Activated CD8-positive, alpha-beta memory T cell treated with anti-CD3 and anti-CD28 coated beads, Interleukin-2, amount 50 U/mL, for 24 hours (primary cell): ENCODE data around the gene CIB4.

Experiments used
- DNase-seq: peaks from one replicate; pipeline ENCODE4 v3.0.0-alpha.2; 2020; ENCODE audit errors: extremely low read depth

The CIB4 gene

DNA sequence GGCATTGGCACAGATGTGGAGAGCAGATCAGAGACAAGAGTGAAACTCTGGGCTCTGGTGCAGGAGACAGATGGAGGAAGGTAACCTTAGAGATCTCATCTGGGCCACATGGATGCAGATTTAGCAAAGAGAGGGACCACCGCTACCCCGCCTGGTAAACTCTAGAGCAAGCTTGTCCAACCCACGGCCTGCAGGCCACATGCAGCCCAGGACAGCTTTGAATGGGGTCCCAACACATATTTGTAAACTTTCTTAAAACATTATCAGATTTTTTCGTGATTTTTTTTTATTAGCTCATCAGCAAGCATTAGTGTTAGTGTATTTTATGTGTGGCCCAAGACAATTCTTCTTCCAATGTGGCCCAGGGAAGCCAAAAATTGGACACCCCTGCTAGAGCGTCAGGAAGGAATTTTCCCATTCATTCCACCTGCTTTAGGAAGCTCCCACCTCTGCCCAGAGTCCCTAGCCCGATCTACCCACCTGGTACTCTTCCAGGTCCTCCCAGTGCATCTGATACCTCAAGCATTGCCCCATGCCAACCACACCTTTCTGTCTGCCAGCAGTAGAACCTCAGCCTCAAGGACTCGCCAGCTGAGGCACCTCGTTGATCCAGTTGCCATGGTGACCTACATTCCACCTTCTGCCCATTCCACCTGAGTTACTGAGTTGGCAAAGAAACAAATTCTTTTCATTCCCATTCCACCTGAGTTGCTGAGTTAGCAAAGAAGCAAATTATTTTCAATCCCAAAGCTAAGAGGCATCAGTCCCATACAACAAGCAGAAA lies at the start of gene CIB4:
CIB4 (minus strand) TSS at position 586 of the 784 bp plus-strand sequence; CDS start at position 534, 52 bp downstream.
- no peak for DNase-seq

DNA sequence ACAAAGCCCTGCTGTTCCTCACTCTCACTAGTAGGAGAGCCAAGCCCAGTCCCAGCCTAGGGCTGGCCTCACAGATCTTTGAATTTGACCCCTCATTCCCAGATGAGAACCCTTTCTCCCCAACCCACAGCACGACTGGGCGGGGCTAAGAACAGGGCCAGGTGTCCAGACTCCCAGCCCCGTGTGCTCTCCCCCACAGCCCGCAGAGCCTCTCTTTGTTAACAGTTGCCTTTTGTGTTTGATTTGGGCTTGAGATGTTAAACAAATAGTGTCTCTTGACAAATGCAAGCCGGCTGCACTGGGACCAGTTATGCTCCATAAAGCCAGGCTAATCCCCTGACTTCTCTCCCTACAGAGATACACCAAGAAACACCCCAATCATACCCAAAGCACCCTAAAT lies 46.6 kb upstream of the CIB4 start:
- DNase-seq = no peak

GRCh38 chr2:26687328-26687727 lies 46.2 kb upstream of the CIB4 start:
- no peak for DNase-seq

DNA sequence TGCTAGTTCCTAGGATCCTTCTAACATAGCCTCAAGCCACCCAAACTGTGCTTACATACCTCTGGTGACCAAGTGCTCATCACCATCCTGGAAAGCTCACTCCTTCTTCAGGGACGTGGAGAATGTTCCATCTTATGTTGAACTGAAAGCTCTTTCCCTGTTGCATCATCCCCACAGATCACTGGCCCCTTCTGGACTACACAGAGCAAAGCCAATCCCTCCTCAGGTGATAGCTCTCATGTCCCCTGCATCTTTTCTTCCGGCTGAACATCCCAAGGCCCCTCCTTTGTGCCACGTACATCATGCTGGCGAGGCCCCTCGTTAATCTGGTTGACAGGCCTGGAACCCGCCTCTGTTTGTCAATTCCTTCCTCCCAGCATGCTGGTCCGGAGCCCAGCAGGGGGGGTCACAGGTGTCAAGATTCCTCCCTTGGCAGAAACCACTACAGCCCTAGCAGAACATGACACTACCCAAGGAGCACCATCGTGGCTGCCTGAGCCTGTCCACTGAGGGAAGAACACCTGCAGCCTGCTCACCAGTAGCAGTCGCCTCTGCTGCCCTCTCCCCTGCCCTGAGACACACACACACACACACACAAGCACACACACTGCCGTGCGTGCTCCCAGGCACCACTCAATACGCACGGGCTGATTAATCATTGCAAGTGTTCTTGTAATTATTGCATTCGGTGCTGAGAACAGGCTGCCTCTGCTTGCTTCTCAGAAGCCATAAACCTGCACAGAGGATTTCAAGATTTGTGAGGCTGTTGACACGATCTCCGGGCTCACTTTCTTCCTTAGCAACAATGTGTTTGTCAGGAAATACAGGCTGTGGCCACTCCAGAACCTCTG lies 45.0 kb upstream of the CIB4 start:
- DNase-seq = no peak

GRCh38 chr2:26685341-26685740 lies 44.2 kb upstream of the CIB4 start:
- no peak for DNase-seq

- DNase-seq = no peak
These were observed 42.4 kb upstream of the CIB4 start for GRCh38 chr2:26683583-26683982.

DNA sequence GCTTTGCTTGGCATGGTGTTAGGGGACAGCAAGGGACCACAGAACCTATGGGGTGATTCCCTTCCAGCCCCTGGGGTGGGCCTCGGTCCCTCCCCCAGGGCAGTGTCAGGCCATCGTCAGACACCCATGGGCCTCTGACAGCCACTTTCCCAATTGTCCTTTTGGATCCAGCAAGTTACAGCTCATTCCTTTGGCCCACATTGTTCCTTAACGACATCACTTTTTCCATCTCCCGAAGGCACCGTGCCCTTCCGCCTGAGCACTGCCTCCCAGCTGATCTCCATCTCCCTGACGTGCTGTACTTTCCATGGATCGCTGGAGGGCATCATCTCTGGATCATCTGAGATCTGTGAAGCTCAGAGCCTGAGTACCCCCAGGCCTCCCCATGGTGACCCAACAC lies 41.0 kb upstream of the CIB4 start:
- no peak for DNase-seq

DNA sequence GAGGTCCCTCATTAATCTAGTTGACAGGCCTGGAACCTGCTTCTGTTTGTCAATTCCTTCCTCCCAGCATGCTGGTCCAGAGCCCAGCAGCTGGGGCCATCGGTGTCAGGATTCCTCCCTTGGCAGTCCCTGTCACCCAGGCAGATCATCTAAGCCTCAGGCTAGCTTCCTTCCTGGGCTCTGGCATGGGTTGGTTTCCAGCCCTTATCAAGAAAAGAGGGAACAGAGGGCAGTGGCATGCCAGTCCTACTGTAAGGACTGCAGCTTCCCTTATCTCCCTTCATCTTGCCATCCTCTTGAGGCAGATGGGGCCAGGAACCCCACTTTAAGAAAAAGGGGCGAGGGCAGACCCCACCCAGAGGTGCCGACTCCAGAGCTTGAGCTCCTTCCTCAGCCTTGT lies 40.5 kb upstream of the CIB4 start:
- no peak for DNase-seq

- no peak for DNase-seq
These were observed 38.7 kb upstream of the CIB4 start for GRCh38 chr2:26679867-26680266.

DNA sequence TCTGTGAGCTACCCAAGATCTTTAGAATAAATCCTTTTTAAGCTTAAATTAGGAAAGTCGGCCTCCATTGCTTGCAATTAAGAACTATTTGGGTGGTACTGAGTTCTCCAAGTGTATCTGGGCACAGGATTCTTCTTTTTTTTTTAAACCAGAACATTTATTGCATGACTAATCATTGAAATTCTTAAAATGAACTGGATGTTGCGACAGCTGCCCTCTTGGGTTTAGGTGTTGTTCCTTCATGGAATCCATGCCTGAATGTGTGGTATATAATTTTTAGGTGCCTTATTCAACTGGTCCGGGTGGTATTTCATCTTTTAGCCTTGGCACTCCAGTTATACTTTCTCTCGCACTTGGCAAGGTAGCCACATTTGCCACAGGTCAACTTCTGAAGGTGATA lies 36.9 kb upstream of the CIB4 start:
- DNase-seq = no peak

GRCh38 chr2:26675651-26676255 lies 34.6 kb upstream of the CIB4 start:
- DNase-seq = no peak

DNA sequence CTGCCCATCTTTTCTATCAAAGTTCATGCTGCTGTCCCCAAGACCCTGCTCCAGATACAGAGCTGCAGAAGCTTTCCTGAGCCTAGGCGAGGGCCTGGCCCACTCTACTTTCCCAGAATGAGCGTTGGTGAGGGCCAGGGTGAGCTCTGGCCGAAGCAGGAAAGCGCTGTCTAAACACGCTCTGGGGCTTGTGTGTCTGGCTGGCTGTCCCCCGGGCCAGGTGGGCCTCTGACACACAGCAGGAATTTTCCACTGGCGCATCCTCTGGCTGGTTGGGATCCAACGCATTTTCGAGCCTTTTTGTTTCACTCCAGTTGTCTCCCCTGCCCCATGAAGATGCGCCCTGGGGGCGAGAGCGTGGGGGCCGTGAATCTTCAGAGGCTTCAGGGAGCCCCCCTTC lies 33.6 kb upstream of the CIB4 start:
- DNase-seq = no peak

DNA sequence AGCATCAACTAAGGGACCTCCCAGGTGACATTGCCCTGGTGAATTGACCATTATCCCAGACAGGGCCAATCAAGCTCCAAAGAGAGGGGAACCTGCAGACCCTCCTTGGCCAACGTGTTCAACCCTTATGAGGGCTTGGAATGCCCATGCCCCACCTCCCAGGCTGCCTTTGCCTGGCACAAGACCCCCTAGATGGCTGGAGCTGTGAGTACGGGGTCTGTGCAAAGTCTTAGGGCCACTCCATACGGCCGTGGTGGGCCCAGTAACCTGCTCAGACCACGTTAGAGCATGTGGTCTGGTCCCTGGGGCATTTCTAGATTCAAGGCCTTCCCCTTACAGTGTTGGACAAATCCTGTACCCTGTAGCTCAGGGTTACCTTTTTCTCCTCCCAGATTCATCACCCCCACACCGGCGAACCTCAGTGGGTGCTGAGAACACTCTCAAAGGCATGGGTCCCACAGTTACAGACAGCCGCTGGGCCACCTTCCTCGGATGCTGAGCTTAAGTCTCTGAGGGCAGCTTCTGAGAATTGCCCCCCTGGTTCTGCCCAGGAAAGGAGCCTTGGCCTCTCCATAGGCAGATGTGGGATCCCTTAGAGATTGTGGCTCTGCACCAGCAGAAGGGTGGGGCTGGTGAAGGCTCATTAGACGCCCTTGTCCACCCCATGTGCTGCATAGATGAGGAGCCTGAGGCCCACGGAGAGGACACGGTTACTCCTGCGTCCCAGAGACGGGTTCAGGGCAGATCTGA lies 33.0 kb upstream of the CIB4 start:
- DNase-seq = no peak

- no peak for DNase-seq
These were observed 31.7 kb upstream of the CIB4 start for GRCh38 chr2:26672818-26673393.

DNA sequence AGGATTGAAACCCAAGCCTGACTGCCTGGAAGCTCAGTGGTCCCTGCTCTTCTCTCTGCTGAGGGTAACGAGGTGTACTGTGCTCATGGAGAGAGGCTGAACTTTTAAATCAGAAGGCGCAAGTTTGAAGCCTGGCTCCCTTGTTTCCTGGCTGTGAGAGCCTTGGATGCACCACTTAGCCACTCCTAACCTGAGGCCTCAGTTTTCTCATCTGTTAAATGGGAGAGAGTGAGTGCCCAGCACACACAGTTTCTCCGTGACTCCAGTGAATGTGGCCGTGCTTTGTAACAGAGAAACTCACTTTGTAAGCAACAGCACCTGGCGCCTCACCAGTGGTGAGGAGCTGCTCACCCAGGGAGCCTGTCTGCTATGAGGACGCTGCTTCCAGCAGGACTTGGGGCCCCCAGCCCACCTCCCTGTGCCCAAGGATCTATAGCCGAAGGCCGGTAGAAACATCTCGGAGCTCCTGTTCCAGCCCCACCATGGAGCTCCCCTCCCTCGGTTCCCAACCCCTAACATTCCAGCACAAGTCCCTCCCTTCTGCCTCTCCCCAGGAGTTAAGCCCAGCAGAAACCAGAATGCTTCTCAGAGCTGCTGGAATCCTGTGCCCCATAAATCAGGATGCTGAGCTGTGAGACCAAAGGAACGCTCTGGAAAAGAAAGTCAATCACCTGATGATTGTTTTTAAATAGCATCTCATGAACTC lies 31.1 kb upstream of the CIB4 start:
- DNase-seq = no peak

DNA sequence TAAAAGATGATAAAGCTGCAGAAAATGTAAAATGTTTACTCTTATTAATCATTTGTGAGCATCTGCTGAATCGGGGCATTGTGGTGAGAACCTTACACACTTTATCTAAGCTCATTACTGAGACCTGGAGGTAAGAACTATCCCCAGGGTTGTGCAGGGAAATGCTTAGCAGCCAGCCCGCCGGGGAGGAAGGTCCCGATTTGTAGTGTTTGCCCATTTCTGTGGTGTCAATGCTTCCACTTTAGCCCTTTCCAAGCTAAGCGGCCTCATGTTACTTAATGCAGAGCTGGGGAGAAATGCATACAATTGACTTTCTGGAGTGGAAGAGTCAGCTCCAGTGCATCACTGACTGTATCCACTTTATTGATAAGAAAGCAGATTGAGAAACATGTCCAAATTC lies 30.5 kb upstream of the CIB4 start:
- DNase-seq = no peak

- DNase-seq = no peak
These were observed 29.8 kb upstream of the CIB4 start for GRCh38 chr2:26670931-26671460.

GRCh38 chr2:26670171-26670570 lies 29.0 kb upstream of the CIB4 start:
- DNase-seq = no peak

GRCh38 chr2:26668856-26669750 lies 27.9 kb upstream of the CIB4 start:
- DNase-seq = no peak

- no peak for DNase-seq
These were observed 26.9 kb upstream of the CIB4 start for GRCh38 chr2:26668041-26668440.
